ENCODE data around the gene KIF1A. TPM values are rescaled to one million over a fixed set of nuclear protein-coding genes. Genes with fewer than 3 reads are reported as not detected.

The KIF1A gene
- total RNA-seq, 1 donor from 2014 or later: 69.2 TPM

GRCh38 chr2:240786871-240787311 lies 33.1 kb downstream of the KIF1A start:
- no peak for TF ChIP-seq CTCF (conservative IDR thresholded peaks at IDR 0.05; ENCODE audit: low read depth, low read length)
- no peak overlapping the region for H3K4me3 ChIP-seq (ENCODE audit: low read depth, low read length)
- no peak for DNase-seq (ENCODE audit: low read depth)

- H3K4me3 ChIP-seq (ENCODE audit: low read depth, low read length): no peak overlapping the region
- TF ChIP-seq CTCF (conservative IDR thresholded peaks at IDR 0.05; ENCODE audit: low read depth, low read length): no peak
- DNase-seq (ENCODE audit: low read depth): no peak
Observed at GRCh38 chr2:240786355-240786841, 33.6 kb downstream of the KIF1A start.

- H3K4me3 ChIP-seq (ENCODE audit: low read depth, low read length): no peak overlapping the region
- no peak for DNase-seq (ENCODE audit: low read depth)
- no peak for TF ChIP-seq CTCF (conservative IDR thresholded peaks at IDR 0.05; ENCODE audit: low read depth, low read length)
Observed at GRCh38 chr2:240785424-240786335, 34.3 kb downstream of the KIF1A start.

- no peak overlapping the region for H3K4me3 ChIP-seq (ENCODE audit: low read depth, low read length)
- TF ChIP-seq CTCF (conservative IDR thresholded peaks at IDR 0.05; ENCODE audit: low read depth, low read length): no peak
- no peak for DNase-seq (ENCODE audit: low read depth)
Observed at GRCh38 chr2:240784629-240785423, 35.2 kb downstream of the KIF1A start.

GRCh38 chr2:240783819-240784621 lies 36.0 kb downstream of the KIF1A start:
- no peak for TF ChIP-seq CTCF (conservative IDR thresholded peaks at IDR 0.05; ENCODE audit: low read depth, low read length)
- no peak for DNase-seq (ENCODE audit: low read depth)

More at GRCh38 chr2:240783819-240784621, 36.0 kb downstream of the KIF1A start:
- H3K4me3 ChIP-seq (ENCODE audit: low read depth, low read length): no peak overlapping the region

All from epithelial cell of proximal tubule (primary cell).